ENCODE results near the gene MCF2L2.

MCF2L2 gene

DNA sequence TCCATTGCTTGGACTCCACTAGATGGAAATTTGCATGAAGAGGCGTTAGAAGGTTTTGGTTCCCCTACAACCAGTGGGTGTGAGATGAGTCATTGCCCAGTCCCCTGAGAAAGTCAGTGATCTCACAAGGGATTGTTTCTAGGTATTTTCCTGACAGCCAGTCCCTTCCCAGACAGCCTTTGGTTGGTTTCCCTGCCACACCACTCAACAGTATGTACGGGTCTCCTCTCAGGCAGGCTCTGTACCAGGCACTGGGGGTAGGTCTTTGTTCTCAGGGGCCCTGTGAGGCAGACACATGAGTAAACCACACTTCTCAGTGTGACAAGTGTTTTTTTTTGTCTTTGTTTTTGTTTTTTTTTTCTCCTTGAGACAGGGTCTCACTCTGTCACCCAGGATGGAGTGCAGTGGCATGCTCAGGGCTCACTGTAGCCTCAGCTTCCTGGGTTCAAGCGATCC is 269.8 kb downstream of the MCF2L2 start:
- no peak for DNase-seq

DNA sequence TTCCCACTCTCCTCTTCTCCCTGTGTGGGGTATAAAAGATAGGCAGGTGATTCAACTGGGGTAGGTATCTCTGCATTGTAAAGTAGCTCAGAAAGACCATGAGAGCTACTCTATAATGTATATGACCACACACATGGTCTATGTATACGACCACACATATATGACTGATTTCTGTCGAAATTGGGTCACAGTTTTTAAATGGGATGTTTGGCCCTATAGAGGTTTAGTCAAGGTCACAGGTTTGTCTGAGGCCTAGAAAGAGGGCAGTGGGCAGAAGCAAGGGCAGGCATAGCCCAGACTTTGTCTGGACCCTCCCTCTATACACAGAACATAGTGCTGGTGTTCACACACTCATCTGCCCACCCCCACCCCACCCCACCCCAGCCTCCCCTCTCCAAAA is 270.3 kb downstream of the MCF2L2 start:
- DNase-seq = no peak

DNA sequence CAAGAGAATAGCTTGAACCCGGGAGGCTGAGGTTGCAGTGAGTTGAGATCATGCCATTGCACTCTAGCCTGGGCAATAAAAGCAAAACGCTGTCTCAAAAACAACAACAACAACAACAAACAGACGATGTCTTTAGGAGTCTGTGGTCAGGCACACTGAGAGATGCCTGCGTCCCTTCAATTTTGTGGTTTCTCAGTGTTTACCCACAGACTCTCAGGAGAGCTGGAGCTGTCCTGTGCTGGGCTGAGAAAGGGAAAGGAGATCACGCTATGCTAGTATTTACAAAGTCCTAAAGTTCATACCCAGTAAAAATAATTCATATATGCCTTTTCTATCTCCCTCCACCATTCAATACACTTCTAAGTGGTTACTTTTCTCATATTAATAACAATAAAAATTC is 272.2 kb downstream of the MCF2L2 start:
- no peak for DNase-seq

DNA sequence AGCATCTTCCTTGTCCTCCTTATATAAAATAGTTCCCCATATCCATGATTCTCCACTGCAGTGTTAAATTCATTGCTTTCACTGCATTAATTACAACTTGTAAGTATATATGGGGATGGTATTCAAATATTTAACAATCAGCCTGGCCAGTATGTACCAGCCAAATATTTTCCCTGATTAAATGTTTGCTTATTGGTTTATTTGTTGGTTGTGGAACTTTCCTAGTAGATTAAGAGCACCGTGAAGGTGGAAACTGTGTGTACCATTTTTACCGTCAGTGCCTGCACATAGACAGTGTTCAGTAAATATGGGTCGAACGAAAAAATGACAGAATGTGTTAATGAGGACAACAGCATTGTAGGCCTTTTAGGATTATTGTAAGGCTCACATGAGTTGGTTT is 272.9 kb downstream of the MCF2L2 start:
- DNase-seq = no peak

DNA sequence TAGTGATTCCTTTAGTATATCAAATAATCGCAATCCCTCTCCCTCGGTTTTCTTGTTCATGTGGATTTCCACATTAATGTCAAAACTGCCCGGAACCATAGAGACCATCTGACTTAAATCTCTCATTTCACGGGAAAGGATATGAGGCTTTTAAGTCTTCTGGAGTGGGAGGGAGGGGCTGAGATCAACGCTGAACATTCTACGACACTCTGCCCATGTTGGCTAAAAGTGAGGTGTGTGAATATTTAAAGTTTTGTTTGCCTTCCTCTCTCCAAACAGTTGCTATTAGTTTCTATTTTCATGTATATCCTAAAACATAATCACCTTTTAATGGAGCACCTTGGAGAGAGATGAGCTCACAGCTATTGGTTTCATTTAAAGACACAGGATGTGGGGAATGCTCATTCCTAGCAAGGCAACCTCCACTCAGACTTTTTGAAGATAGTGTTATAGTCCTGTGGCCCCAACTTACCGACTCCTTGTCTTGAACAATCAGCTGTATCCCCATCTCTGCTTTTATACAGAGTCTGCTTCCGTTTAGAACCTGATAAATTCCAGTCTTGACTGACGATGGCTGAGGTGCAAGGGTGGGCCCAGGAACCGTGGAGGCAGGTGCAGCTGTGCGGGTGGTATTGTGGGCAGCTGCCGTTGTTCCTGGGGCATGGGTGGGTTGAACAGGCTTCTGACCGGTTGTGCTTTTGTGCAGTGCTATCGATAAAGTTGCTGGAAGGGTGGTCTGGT is 275.0 kb downstream of the MCF2L2 start:
- no peak for DNase-seq

DNA sequence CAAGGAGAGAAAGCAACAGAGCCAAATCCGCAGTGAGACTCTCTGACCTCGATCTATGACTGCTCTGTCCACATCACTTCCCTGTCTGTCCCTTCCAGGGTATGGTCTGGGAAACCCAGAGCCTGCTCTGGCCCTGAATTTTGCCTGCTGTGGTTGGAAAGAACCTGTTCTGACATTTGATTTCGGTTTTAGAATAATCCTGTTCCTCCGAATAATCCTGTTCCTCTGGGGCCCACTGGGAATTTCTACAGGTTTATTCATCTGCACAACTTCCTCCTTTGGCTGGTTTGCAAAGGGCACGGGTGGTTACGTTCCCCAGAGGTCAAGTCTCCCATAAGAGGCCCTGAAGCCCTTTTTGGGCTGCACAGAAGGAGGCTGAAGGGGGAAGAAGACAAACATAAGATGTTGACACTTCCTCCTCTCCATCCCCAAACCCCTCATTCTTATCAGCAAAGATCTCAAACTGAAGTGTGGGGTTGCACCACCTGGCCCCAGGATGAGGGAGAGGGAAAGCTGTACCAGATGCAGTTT is 276.5 kb downstream of the MCF2L2 start:
- DNase-seq = no peak

DNA sequence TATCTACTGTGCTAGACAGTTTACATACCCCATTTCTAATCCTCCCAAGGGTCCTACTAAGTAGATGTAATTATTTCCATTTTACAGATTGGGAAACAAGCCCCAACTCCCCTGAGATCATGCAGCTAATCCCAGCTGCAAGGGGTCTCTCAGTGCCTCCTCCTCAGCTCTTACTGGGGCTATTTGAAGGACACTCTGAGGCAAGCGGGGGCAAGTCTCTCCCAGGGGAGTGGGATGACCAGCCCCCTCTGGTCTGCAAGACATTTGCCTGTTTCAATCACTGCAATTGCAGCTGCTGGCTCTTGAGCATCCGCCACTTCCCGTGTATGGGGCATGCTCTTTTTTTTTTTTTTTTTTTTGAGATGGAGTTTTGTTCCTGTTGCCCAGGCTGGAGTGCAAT is 277.3 kb downstream of the MCF2L2 start:
- no peak for DNase-seq

DNA sequence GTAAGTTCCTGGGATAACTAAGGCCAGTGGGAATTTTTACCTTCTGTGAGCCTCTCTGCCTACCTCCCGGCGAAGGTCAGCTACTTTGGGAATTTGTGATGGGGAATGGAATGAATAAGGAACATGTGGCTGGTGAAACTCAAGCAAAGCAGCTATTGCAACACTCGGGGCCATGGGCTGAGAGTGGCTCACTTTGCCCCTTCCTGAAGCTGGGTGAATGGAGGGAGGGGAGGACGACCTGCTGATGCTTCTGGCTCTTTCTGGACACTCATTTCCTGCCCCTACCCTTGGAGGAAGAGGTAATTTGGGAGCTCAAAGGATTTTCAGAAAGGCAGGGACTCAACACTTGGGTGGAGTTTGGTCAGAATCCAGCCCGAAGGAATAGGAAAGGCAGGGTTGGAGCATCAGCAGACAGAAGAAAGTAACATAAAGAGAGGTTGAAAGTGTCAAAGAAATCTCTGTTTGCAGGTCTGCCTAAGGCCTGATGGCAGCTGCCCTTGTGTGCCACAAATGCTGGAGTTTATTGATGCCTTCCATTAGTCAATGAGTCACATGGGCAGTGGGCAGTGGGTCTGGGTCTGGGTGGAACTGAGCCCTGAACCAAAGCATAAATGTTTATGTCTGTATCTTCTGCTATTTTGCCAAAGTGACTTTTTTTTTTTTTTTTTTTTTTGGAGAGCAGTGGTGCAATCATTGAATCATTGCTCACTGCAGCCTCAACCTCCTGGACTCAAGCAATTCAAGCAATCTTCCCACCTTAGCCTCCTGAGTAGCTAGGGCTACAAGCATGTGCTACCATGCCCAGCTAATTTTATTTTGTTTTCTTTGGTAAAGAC is 278.3 kb downstream of the MCF2L2 start:
- no peak for DNase-seq

DNA sequence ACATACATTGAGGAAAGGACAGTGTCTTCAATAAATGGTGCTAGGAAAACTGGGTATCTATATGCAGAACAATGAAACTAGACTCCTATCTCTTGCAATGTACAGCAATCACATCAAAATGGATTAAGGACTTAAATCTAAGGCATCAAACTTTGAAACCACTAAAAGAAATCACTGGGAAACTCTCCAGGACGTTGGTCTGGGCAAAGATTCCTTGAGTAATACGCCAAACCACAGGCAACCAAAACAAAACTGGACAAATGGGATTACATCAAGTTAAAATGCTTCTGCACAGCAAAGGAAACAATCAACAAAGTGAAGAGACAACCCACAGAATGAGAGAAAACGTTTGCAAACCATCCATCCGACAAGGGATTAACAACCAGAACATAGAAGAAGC is 280.4 kb downstream of the MCF2L2 start:
- DNase-seq = no peak

DNA sequence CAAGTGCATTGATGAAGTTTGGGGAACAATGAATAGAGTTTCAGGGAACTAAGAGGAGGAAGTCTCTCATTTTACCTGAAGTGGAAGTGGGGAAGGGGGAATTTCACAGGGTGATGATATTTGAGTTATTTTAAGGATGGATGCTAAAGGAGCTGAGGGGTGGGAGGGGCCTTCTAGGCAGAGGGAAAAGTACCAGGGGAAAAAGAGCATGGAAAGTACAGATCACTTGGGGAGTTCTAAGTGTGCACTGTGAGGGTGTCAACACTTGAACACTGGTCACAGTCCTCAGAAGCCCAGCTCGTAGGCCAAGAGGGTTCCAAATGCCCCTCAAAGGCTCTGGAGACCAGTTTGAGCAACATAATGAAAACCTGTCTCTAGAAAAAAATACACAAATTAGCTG is 284.1 kb downstream of the MCF2L2 start:
- no peak for DNase-seq

DNA sequence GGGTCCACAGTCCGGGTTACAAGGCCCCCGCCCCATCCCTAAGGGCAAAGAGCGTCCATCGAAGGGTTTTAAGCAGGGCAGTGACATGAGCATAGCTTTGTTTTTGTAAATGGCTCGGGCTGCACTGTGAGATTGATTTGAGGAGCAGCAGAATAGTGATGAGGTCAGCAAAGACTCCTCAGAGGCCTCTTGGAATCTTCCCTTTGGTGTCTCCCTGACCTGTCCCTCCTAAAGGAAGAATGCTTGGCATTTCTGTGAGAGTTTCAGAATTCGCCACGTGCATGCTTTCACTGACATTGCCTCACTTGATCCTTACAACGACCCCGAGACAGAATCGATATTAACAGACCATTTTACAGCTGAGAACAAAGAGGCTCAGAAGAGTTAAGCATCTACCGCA is 286.2 kb downstream of the MCF2L2 start:
- no peak for DNase-seq

DNA sequence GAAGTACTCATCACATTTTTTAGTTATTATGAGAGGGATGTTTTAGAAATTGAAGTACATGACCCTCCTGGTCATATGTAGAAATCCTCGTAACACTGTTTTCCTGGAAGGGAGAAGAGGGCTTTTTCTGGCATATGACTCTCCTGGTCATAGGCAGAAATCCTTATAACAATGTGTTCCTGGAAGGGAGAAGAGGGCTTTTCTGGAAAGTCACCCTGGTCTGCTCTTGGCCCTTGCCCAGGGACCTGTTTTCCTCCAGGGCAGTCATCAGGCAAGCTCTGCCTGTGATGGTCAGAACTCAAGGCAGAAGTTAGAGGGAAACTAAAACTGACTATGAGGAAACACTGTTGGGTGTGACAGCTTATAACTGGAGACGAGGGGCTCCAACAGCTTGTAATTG is 293.6 kb downstream of the MCF2L2 start:
- DNase-seq = no peak

DNA sequence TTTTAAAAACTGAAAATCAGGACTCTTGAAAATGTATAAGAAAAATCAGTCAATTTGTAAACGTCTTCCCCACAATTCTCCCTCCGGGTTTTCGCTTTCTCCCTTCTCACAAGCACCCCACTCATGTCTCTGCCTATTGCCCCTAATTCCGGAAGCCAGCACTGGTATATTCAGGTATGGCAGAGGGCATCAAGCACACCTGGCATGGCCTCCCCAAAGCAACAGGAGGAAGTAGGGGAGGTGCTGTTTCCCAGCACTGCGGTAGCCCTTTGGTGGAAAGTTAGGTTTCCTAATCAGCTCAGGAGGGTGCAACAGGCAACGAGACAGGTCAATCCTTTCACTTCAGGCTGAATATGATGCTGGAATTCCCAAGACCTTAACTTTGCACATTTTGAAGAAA is 296.0 kb downstream of the MCF2L2 start:
- no peak for DNase-seq

DNA sequence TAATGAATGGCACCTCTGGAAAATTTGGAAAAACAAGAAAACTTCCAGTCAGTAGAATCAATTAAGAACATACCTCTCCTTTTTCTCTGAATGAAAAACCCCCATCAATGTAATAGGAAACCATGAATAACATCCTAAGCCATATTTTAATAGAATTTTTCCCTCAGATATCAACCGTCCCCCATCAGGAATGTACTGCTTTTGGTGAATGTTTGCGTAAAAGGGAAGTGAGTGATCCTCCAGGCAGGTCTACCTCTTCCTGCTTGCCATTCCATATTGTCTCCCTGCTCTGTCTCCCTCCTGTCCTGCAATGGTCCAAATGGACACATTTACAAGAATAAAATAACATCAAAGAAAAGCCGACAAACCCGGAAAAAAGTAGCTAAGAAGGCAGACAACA is 296.7 kb downstream of the MCF2L2 start:
- DNase-seq = no peak

DNA sequence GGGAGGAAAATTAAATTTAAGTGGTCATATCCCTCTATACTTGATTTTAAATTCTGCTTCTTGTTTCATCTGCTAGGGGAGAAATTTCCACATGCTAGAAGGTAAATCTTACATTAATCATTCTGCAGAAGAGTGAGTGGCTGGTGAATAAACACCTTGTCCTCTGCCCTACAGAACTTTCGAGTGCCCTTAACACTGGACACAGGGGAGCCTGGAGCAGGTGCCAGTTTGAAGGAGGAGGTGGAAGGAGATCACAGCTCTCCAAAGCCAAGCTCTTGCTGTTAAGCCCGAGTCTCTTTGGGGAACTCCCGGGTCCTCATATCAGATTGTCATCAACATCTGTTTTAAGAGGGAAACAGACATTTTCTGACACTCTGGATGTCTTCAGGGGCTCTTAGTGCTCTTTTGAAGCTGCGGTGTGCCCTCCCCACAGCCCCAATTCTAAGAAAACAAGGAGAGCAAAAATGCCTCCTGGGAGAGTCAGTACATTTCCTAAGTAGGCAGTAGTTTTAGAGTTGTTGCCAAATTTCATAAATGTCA is 297.2 kb downstream of the MCF2L2 start:
- DNase-seq = no peak

DNA sequence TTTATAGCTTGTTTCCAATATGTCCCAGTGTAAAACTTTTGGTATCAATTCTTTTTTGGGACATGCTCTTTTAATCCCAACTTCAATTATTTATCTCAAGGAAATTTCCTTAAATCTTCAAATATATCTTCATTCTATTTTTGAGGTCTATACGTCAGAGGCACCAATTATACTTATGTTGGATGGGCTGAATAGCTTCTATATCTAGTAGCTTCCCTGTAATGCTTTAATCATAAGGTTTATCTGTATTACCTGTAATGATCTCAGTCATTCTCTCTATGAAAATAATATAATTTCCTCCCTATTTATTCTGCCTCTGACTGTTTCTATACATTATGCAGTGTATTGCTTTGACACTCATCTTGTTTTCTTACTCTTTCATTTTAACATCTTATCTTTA is 299.2 kb downstream of the MCF2L2 start:
- no peak for DNase-seq

DNA sequence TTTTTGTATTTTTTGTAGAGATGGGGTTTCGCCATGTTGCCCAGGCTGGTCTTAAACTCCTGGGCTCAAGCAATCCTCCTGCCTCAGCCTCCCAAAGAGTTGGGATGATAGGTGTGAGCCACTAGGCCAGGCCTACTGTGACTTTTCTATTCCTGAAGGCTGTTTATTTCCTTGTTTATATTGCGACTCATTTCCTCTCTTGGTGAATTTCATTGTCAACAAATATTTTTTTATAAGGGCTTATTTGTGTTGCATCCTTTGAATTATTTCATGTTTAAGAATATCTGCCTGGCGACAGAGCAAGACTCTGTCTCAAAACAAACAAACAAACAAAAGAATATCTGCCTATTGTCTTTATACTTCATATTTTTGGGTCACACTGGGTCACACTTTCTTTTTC is 299.7 kb downstream of the MCF2L2 start:
- no peak for DNase-seq

Measured in activated T-cell treated with anti-CD3 and anti-CD28 coated beads, Interleukin-2, amount 50 U/mL, for 1 hour (primary cell).